HepG2 (cell line): ENCODE measurements around the gene PLEKHG2. TPM values are rescaled to one million over a fixed set of nuclear protein-coding genes. Genes with fewer than 3 reads are reported as not detected.

Source experiments
- FOSL2 ChIP-seq: sonication (generic); formaldehyde crosslinking; IDR thresholded peaks from 2 replicates; pipeline ENCODE4 v1.4.0; 2020; ENCODE audit warnings: missing genetic modification reagents
- HOXA5 ChIP-seq: sonication (generic); formaldehyde crosslinking; IDR thresholded peaks from 2 replicates; pipeline ENCODE4 v1.4.0; 2020; ENCODE audit warnings: missing genetic modification reagents
- KLF9 ChIP-seq: IDR thresholded peaks from 2 replicates; pipeline ENCODE4 v1.6.1; 2016; ENCODE audit warnings: low read depth
- NCOA5 ChIP-seq: sonication (generic); formaldehyde crosslinking; IDR thresholded peaks from 2 replicates; pipeline ENCODE4 v1.4.0; 2020; ENCODE audit warnings: missing genetic modification reagents
- ZNF431 ChIP-seq: sonication (generic); formaldehyde crosslinking; IDR thresholded peaks from 2 replicates; pipeline ENCODE4 v1.9.0; 2022; ENCODE audit warnings: missing genetic modification reagents, low read depth, mild to moderate bottlenecking, borderline replicate concordance
- ZNF501 ChIP-seq: sonication (generic); formaldehyde crosslinking; IDR thresholded peaks from 2 replicates; pipeline ENCODE4 v1.5.1; 2020; ENCODE audit warnings: mild to moderate bottlenecking, moderate library complexity, missing genetic modification reagents
- polyA plus RNA-seq, 8 experiments: library from polyadenylated mRNA; depleted of rRNA in 3 of 8; stranded (reverse) in 7 of 8; unstranded in 1 of 8; fragments of >200 nt; fragmentation: Illumina TruSeq in 4 of 8; extraction: Trizol in 4 of 8; gene quantifications; 2 replicates each; pipeline versions ENCODE4 v1.2.1 to v1.2.3, GENCODE V29; 2011 to 2016; ENCODE audit warnings: low read depth in 4 of 8, missing spikeins in 1 of 8, mixed read lengths in 1 of 8; ENCODE audit not compliant: insufficient read depth in 1 of 8
- total RNA-seq, 5 experiments: library from RNA; depleted of rRNA; stranded (reverse); fragments of >200 nt; fragmentation: Illumina TruSeq; extraction: Trizol; gene quantifications; 2 replicates each; pipeline ENCODE4 v1.2.3, GENCODE V29; 2016; ENCODE audit warnings: low read depth in 1 of 5
- TF ChIP-seq, protein P1 (sequence below), 2 experiments: fragments of 450-650 bp in 1 of 2; sonication (generic) in 1 of 2; formaldehyde crosslinking in 1 of 2; IDR thresholded peaks; 2 replicates each; pipeline versions ENCODE4 v1.6.1 to v1.8.0; 2016 to 2022; ENCODE audit warnings: antibody characterized with exemption in 1 of 2, mild to moderate bottlenecking in 1 of 2, missing genetic modification reagents in 1 of 2
- TF ChIP-seq, protein P2 (sequence below): sonication (generic); formaldehyde crosslinking; IDR thresholded peaks from 2 replicates; pipeline ENCODE4 v1.4.0; 2020; ENCODE audit warnings: mild to moderate bottlenecking, missing genetic modification reagents
- TF ChIP-seq, protein P3 (sequence below): sonication (generic); formaldehyde crosslinking; IDR thresholded peaks from 2 replicates; pipeline ENCODE4 v1.4.0; 2020; ENCODE audit warnings: missing genetic modification reagents
- TF ChIP-seq, protein P4 (sequence below): sonication (generic); formaldehyde crosslinking; IDR thresholded peaks from 2 replicates; pipeline ENCODE4 v1.4.0; 2020; ENCODE audit warnings: missing genetic modification reagents

Gene PLEKHG2
- total and polyA plus RNA-seq, 2 of the 13 experiments (the other 11 are each of a cell fraction or from before 2014, with no cell fraction given), result 3.6 to 6.8 TPM

DNA sequence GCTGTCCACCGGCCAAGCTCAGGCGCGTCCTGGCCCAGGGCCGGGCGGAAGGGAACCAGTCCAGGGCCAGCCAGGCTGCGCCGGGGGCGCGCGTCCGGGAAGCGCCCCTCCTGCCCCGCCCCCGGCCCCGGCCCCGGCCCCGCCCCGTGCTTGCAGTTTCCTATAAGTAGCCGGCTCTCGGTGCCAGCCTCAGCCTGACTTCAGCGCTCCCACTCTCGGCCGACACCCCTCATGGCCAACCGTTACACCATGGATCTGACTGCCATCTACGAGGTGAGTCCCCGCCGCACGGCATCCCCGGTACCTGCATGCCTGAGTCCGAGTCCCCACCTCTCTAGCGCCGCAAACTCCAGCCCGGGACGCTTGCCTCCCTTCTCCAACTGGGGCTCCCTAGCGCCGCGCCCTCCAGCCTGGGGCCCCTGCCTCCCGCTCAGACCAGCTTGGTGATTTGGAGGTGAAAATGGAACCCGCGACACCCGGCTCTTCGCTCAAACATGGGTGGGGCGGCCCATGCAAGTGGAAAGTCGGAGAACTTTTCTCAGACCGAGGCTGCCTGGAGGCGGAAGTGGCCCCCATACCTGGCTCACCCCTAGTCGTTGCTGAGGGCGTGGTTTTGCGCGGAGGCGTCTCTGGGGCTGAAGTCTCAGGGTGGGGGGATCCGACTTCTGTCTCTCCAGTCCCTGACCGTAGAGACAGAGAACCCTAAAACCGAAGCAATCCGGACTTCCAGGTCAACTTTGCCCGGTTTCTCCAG is 5.6 kb upstream of the PLEKHG2 start, which contains the start of gene ZFP36 (continued):
- TF ChIP-seq, protein P1, sequence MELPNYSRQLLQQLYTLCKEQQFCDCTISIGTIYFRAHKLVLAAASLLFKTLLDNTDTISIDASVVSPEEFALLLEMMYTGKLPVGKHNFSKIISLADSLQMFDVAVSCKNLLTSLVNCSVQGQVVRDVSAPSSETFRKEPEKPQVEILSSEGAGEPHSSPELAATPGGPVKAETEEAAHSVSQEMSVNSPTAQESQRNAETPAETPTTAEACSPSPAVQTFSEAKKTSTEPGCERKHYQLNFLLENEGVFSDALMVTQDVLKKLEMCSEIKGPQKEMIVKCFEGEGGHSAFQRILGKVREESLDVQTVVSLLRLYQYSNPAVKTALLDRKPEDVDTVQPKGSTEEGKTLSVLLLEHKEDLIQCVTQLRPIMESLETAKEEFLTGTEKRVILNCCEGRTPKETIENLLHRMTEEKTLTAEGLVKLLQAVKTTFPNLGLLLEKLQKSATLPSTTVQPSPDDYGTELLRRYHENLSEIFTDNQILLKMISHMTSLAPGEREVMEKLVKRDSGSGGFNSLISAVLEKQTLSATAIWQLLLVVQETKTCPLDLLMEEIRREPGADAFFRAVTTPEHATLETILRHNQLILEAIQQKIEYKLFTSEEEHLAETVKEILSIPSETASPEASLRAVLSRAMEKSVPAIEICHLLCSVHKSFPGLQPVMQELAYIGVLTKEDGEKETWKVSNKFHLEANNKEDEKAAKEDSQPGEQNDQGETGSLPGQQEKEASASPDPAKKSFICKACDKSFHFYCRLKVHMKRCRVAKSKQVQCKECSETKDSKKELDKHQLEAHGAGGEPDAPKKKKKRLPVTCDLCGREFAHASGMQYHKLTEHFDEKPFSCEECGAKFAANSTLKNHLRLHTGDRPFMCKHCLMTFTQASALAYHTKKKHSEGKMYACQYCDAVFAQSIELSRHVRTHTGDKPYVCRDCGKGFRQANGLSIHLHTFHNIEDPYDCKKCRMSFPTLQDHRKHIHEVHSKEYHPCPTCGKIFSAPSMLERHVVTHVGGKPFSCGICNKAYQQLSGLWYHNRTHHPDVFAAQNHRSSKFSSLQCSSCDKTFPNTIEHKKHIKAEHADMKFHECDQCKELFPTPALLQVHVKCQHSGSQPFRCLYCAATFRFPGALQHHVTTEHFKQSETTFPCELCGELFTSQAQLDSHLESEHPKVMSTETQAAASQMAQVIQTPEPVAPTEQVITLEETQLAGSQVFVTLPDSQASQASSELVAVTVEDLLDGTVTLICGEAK (IDR thresholded peaks at IDR 0.05), result no peak
- TF ChIP-seq, protein P1 (CRISPR knock-in tag; IDR thresholded peaks at IDR 0.05), result no peak; the same call in 1 of the 2 replicates
- peak; percentile 60; the same call in 1 of the 2 replicates for TF ChIP-seq ZNF431
- TF ChIP-seq, protein P2, sequence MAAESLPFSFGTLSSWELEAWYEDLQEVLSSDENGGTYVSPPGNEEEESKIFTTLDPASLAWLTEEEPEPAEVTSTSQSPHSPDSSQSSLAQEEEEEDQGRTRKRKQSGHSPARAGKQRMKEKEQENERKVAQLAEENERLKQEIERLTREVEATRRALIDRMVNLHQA (CRISPR knock-in tag), result no peak
- TF ChIP-seq, protein P3, sequence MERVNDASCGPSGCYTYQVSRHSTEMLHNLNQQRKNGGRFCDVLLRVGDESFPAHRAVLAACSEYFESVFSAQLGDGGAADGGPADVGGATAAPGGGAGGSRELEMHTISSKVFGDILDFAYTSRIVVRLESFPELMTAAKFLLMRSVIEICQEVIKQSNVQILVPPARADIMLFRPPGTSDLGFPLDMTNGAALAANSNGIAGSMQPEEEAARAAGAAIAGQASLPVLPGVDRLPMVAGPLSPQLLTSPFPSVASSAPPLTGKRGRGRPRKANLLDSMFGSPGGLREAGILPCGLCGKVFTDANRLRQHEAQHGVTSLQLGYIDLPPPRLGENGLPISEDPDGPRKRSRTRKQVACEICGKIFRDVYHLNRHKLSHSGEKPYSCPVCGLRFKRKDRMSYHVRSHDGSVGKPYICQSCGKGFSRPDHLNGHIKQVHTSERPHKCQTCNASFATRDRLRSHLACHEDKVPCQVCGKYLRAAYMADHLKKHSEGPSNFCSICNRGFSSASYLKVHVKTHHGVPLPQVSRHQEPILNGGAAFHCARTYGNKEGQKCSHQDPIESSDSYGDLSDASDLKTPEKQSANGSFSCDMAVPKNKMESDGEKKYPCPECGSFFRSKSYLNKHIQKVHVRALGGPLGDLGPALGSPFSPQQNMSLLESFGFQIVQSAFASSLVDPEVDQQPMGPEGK (CRISPR knock-in tag), result peak; percentile 67
- TF ChIP-seq FOSL2, result no peak
- peak; percentile 87 for TF ChIP-seq ZNF501 (CRISPR knock-in tag)
- TF ChIP-seq, protein P4, sequence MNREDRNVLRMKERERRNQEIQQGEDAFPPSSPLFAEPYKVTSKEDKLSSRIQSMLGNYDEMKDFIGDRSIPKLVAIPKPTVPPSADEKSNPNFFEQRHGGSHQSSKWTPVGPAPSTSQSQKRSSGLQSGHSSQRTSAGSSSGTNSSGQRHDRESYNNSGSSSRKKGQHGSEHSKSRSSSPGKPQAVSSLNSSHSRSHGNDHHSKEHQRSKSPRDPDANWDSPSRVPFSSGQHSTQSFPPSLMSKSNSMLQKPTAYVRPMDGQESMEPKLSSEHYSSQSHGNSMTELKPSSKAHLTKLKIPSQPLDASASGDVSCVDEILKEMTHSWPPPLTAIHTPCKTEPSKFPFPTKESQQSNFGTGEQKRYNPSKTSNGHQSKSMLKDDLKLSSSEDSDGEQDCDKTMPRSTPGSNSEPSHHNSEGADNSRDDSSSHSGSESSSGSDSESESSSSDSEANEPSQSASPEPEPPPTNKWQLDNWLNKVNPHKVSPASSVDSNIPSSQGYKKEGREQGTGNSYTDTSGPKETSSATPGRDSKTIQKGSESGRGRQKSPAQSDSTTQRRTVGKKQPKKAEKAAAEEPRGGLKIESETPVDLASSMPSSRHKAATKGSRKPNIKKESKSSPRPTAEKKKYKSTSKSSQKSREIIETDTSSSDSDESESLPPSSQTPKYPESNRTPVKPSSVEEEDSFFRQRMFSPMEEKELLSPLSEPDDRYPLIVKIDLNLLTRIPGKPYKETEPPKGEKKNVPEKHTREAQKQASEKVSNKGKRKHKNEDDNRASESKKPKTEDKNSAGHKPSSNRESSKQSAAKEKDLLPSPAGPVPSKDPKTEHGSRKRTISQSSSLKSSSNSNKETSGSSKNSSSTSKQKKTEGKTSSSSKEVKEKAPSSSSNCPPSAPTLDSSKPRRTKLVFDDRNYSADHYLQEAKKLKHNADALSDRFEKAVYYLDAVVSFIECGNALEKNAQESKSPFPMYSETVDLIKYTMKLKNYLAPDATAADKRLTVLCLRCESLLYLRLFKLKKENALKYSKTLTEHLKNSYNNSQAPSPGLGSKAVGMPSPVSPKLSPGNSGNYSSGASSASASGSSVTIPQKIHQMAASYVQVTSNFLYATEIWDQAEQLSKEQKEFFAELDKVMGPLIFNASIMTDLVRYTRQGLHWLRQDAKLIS (CRISPR knock-in tag), result no peak
- no peak for TF ChIP-seq NCOA5 (CRISPR knock-in tag)
- TF ChIP-seq KLF9 (CRISPR knock-in tag), result no peak
- no peak for TF ChIP-seq HOXA5 (CRISPR knock-in tag)
